ENCODE results near the gene LCLAT1. TPM values are rescaled to one million over a fixed set of nuclear protein-coding genes. Genes with fewer than 3 reads are reported as not detected.

Gene LCLAT1
- polyA plus RNA-seq, 1 donor (not counting 4 experiments of a cell fraction or from before 2014, with no cell fraction given) = 17.1 TPM

DNA sequence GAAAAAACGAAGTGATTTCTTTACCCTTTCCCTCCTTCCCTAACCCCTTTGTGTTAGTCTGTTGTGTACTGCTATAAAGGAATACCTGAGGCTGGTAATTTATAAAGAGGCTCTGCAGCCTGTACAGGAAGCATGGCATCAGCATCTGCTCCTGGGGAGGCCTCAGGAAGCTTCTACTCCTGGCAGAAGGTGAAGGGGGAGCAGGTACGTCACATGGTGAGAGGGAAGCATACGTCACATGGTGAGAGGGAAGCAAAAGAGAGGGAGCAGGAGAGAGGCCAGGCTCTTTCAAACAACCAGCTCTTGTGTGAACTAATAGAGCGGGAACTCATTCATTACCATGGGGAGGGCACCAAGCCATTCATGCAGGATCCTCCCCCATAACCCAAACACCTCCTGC is 234.0 kb downstream of the LCLAT1 start:
- Histone ChIP-seq H3K4me3 (ENCODE audit: control insufficient read depth in 2 of 3, extremely low read depth in 1 of 3, insufficient read depth in 2 of 3, low read depth in 1 of 3, low read length in 3 of 3) (no peak overlapping the region), H3K9me1 (ENCODE audit: control insufficient read depth, extremely low read depth, insufficient read depth, low read length) (no peaks in the 10 kb centered on the region), H3K9me3 (ENCODE audit: control insufficient read depth, low read depth, low read length) (no peaks in the 10 kb centered on the region), H3K9ac (ENCODE audit: control insufficient read depth, extremely low read depth, insufficient read depth, low read length) (no peak overlapping the region), H3K27me3 (ENCODE audit: control insufficient read depth, extremely low read depth, insufficient read depth, low read length) (peaks cover 7% of the 10 kb centered on the region), H3K27ac (ENCODE audit: control insufficient read depth, insufficient read depth, low read length) (no peak overlapping the region), H3K79me2 (ENCODE audit: control insufficient read depth, insufficient read depth, low read length) (no peaks in the 10 kb centered on the region), H3K4me1 (ENCODE audit: control insufficient read depth, extremely low read depth, insufficient read depth, low read length) (no peaks in the 10 kb centered on the region), H2AFZ (ENCODE audit: control insufficient read depth, low read length) (no peak overlapping the region), H3K36me3 (ENCODE audit: control insufficient read depth in 2 of 2, extremely low read depth in 1 of 2, insufficient read depth in 2 of 2, low read length in 2 of 2) (no peaks in the 10 kb centered on the region), H4K20me1 (ENCODE audit: control insufficient read depth, extremely low read depth, insufficient read depth, low read length) (no peaks in the 10 kb centered on the region), H3K4me2 (ENCODE audit: control insufficient read depth, extremely low read depth, insufficient read depth, low read depth, low read length) (no peak overlapping the region)
- TF ChIP-seq, protein P1, sequence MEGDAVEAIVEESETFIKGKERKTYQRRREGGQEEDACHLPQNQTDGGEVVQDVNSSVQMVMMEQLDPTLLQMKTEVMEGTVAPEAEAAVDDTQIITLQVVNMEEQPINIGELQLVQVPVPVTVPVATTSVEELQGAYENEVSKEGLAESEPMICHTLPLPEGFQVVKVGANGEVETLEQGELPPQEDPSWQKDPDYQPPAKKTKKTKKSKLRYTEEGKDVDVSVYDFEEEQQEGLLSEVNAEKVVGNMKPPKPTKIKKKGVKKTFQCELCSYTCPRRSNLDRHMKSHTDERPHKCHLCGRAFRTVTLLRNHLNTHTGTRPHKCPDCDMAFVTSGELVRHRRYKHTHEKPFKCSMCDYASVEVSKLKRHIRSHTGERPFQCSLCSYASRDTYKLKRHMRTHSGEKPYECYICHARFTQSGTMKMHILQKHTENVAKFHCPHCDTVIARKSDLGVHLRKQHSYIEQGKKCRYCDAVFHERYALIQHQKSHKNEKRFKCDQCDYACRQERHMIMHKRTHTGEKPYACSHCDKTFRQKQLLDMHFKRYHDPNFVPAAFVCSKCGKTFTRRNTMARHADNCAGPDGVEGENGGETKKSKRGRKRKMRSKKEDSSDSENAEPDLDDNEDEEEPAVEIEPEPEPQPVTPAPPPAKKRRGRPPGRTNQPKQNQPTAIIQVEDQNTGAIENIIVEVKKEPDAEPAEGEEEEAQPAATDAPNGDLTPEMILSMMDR (optimal IDR thresholded peaks at IDR 0.05 in 1 of 3, IDR thresholded peaks at IDR 0.05 in 1 of 3, conservative IDR thresholded peaks at IDR 0.05 in 1 of 3; ENCODE audit: extremely low read depth in 1 of 3, insufficient read depth in 2 of 3, low read length in 3 of 3) = no peak
- no peak for TF ChIP-seq EZH2 (IDR thresholded peaks at IDR 0.05; ENCODE audit: low read length)
- dilution Hi-C loops (cut with MboI; ENCODE audit: extremely low pct_ligation_motif_present, low sequenced_read_pairs) = no loop called here
- DNase-seq (ENCODE audit: low read depth, low spot score) (no peak), FAIRE-seq (no peak)

DNA sequence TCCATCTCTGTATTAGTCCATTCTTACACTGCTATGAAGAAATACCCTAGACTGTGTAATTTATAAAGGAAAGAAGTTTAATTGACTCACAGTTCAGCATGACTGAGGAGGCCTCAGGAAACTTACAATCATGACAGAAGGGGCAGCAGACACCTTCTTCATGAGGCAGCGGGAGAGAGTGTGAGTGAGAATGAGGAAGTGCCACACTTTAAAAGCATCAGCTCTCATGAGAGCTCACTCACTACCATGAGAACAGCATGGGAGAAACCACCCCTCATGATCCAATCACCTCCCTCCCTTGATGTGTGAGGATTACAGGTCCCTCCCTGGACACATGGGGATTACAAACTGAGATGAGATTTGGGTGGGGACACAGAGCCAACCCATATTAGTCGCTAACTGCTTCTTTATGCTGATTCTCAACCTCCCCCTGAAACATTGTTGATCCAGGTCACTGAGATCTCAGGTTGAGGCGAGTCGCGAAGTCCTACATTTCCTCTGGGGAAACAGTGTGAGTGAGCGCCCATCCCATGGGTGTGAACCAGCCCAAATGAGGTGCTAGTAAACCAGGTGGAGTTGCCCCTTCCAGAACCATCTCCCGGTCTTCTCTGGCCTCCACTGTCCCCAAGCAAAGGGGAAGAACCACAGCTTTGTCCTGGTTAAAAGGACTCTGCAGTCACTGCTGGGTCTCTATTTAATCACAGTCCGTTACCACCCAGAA is 236.3 kb downstream of the LCLAT1 start:
- Histone ChIP-seq H4K20me1 (ENCODE audit: control insufficient read depth, extremely low read depth, insufficient read depth, low read length) (no peaks in the 10 kb centered on the region), H3K27me3 (ENCODE audit: control insufficient read depth, extremely low read depth, insufficient read depth, low read length) (no peaks in the 10 kb centered on the region), H3K79me2 (ENCODE audit: control insufficient read depth, insufficient read depth, low read length) (no peaks in the 10 kb centered on the region), H3K9ac (ENCODE audit: control insufficient read depth, extremely low read depth, insufficient read depth, low read length) (no peak overlapping the region), H2AFZ (ENCODE audit: control insufficient read depth, low read length) (no peak overlapping the region), H3K36me3 (ENCODE audit: control insufficient read depth in 2 of 2, extremely low read depth in 1 of 2, insufficient read depth in 2 of 2, low read length in 2 of 2) (no peaks in the 10 kb centered on the region), H3K4me1 (ENCODE audit: control insufficient read depth, extremely low read depth, insufficient read depth, low read length) (no peaks in the 10 kb centered on the region), H3K9me3 (ENCODE audit: control insufficient read depth, low read depth, low read length) (no peaks in the 10 kb centered on the region), H3K27ac (ENCODE audit: control insufficient read depth, insufficient read depth, low read length) (no peak overlapping the region), H3K9me1 (ENCODE audit: control insufficient read depth, extremely low read depth, insufficient read depth, low read length) (no peaks in the 10 kb centered on the region), H3K4me3 (ENCODE audit: control insufficient read depth in 2 of 3, extremely low read depth in 1 of 3, insufficient read depth in 2 of 3, low read depth in 1 of 3, low read length in 3 of 3) (no peak overlapping the region), H3K4me2 (ENCODE audit: control insufficient read depth, extremely low read depth, insufficient read depth, low read depth, low read length) (no peak overlapping the region)
- dilution Hi-C loops (cut with MboI; ENCODE audit: extremely low pct_ligation_motif_present, low sequenced_read_pairs) = no loop called here
- DNase-seq (ENCODE audit: low read depth, low spot score) (no peak), FAIRE-seq (no peak)
- no peak for TF ChIP-seq EZH2 (IDR thresholded peaks at IDR 0.05; ENCODE audit: low read length)
- TF ChIP-seq, protein P1 (optimal IDR thresholded peaks at IDR 0.05 in 1 of 3, IDR thresholded peaks at IDR 0.05 in 1 of 3, conservative IDR thresholded peaks at IDR 0.05 in 1 of 3; ENCODE audit: extremely low read depth in 1 of 3, insufficient read depth in 2 of 3, low read length in 3 of 3) = no peak
